Natural killer cell treated with Interleukin-12 subunit alpha and Interleukin-12 subunit beta and Interleukin-15 and Interleukin-18, amount 100 ng/mL, for 72 hours (primary cell): ENCODE results near the gene CFAP65. TPM values are rescaled to one million over a fixed set of nuclear protein-coding genes. Genes with fewer than 3 reads are reported as not detected.

Experiments used
- ATAC-seq, 2 donors: fragments of 150-1000 bp; cut with Tn5 transposase in 1 of 2; sonication (Bioruptor Pico), chemical (Tn5 transposase) in 1 of 2; 2 replicates each; pipeline ENCODE4 v1.10.0; 2021
- DNase-seq: peaks from one replicate; pipeline ENCODE4 v3.0.0; 2022; ENCODE audit warnings: low spot score
- H3K27ac Mint-ChIP-seq, 2 donors: 1 replicate in 1 of 2; 2 replicates in 1 of 2; pipeline ENCODE4 v1.8.0; 2022; ENCODE audit warnings: mixed read lengths in 2 of 2, mild to moderate bottlenecking in 1 of 2, moderate library complexity in 1 of 2
- H3K27me3 Mint-ChIP-seq, 2 donors: 1 replicate in 1 of 2; 2 replicates in 1 of 2; pipeline ENCODE4 v1.8.0; 2022; ENCODE audit warnings: mixed read lengths in 2 of 2
- H3K36me3 Mint-ChIP-seq: one replicate; pipeline ENCODE4 v1.8.0; 2022; ENCODE audit warnings: mixed read lengths
- H3K4me1 Mint-ChIP-seq, 2 donors: 1 replicate in 1 of 2; 2 replicates in 1 of 2; pipeline ENCODE4 v1.8.0; 2022; ENCODE audit warnings: low read depth in 2 of 2, mixed read lengths in 2 of 2, mild to moderate bottlenecking in 1 of 2
- H3K4me3 Mint-ChIP-seq: one replicate; pipeline ENCODE4 v1.8.0; 2022; ENCODE audit warnings: mixed read lengths
- H3K9me3 Mint-ChIP-seq: 2 replicates; pipeline ENCODE4 v1.8.0; 2022; ENCODE audit warnings: mixed read lengths
- total RNA-seq, 2 donors: library from RNA; stranded (reverse); gene quantifications; one replicate each; pipeline ENCODE4 v1.2.3, GENCODE V29; 2022

Gene CFAP65
- total RNA-seq, 2 donors from 2014 or later, result not detected

- H3K27ac Mint-ChIP-seq, result no peak overlapping the region
- no peak for ATAC-seq
Measured at GRCh38 chr2:219020604-219021365, 20.5 kb downstream of the CFAP65 start.

GRCh38 chr2:219019436-219019835 lies 21.9 kb downstream of the CFAP65 start:
- H3K27me3 Mint-ChIP-seq, result peaks cover 8 to 14% of the 10 kb centered on the region in 2 donors
- H3K4me3 Mint-ChIP-seq, result no peak overlapping the region
- no peak for ATAC-seq
- no peak for DNase-seq
- no peaks in the 10 kb centered on the region for H3K9me3 Mint-ChIP-seq
- no peaks in the 10 kb centered on the region for H3K36me3 Mint-ChIP-seq
- no peaks in the 10 kb centered on the region for H3K4me1 Mint-ChIP-seq
- H3K27ac Mint-ChIP-seq, result no peak overlapping the region

More at GRCh38 chr2:219020604-219021365, 20.5 kb downstream of the CFAP65 start:
- Mint-ChIP-seq H3K36me3 (no peaks in the 10 kb centered on the region), H3K9me3 (no peaks in the 10 kb centered on the region), H3K4me3 (no peak overlapping the region), H3K4me1 (no peaks in the 10 kb centered on the region), H3K27me3 (peaks cover 5 to 6% of the 10 kb centered on the region in 2 donors)
- no peak for DNase-seq

DNA sequence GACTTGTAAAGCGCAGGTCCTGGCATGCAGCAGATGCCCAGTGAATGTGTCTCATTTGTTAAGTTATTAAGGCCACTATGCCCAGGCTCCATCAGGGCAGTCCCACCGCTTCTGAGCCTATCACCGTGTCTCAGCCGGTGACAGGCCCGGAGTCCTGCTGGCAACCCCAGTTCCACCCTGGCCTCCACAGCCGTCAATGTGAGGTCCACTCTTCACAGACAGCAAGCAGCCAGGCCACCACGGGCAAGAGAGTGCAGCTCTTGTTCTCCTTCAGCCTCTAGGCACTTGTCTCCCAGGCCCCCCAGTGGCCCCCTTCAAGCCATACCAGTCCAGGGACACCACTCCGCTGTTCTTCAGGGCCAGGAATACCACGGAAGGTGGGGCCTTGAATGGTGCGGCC lies 22.6 kb downstream of the CFAP65 start:
- no peak for ATAC-seq
- no peak overlapping the region for H3K27ac Mint-ChIP-seq
- no peak for DNase-seq
- no peaks in the 10 kb centered on the region for H3K9me3 Mint-ChIP-seq
- H3K36me3 Mint-ChIP-seq, result no peaks in the 10 kb centered on the region
- H3K4me1 Mint-ChIP-seq, result no peaks in the 10 kb centered on the region
- no peak overlapping the region for H3K4me3 Mint-ChIP-seq
- peaks cover 14 to 18% of the 10 kb centered on the region in 2 donors for H3K27me3 Mint-ChIP-seq

- Mint-ChIP-seq H3K36me3 (no peaks in the 10 kb centered on the region), H3K27ac (no peak overlapping the region), H3K4me1 (no peaks in the 10 kb centered on the region), H3K9me3 (no peaks in the 10 kb centered on the region), H3K4me3 (no peak overlapping the region), H3K27me3 (peaks cover 14 to 18% of the 10 kb centered on the region in 2 donors)
- ATAC-seq (no peak), DNase-seq (no peak)
Measured at GRCh38 chr2:219018286-219018685, 23.0 kb downstream of the CFAP65 start.

GRCh38 chr2:219017201-219017931 lies 23.9 kb downstream of the CFAP65 start:
- H3K4me1 Mint-ChIP-seq, result no peaks in the 10 kb centered on the region
- H3K27ac Mint-ChIP-seq, result no peak overlapping the region
- no peaks in the 10 kb centered on the region for H3K36me3 Mint-ChIP-seq
- ATAC-seq, result no peak
- DNase-seq, result no peak
- H3K27me3 Mint-ChIP-seq, result peaks cover 14 to 18% of the 10 kb centered on the region in 2 donors
- H3K9me3 Mint-ChIP-seq, result no peaks in the 10 kb centered on the region
- no peak overlapping the region for H3K4me3 Mint-ChIP-seq

DNA sequence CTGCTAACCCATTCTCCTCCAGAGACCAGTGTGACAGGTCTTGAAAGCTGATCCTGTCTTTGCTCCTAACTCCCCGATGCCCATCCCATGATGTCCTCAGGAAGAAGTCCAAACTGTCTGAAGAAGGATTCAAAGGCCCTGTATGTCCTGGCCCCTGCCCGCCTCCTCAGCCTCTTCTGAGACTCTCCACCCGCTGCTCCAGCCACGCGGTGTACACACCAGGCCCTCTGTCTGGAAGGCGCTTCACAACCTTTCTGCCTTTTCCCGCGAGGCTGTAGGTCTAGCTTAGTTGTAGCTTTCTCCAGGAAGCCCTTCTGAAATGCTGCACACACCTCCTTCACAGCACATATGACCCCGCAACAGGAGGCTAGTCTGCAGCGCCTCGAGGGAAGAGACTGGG lies 24.6 kb downstream of the CFAP65 start:
- peak; percentile 10 for DNase-seq
- H3K36me3 Mint-ChIP-seq, result no peaks in the 10 kb centered on the region
- H3K27me3 Mint-ChIP-seq, result peaks cover 14 to 18% of the 10 kb centered on the region in 2 donors
- no peaks in the 10 kb centered on the region for H3K9me3 Mint-ChIP-seq
- no peak overlapping the region for H3K27ac Mint-ChIP-seq
- H3K4me3 Mint-ChIP-seq, result no peak overlapping the region
- H3K4me1 Mint-ChIP-seq, result no peaks in the 10 kb centered on the region
- ATAC-seq, result no peak

DNA sequence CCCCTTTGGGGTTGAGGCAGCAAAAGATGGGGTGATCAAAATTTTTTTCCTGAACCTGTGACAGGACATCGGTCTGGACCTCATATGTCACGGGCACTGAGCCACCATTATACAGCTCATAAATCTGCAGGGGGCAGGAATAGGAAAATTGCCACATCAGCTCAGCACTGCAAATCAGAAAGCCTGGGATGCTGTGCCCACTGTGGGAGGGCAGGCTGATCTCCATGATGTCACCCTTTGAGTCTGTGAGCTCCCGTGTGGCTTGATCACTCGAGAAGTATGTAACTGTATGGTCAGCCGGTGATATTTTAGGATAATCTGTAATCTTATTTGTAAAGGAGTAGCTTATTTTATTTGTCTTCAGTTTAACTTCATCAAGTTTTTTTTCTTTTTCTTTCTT lies 30.4 kb downstream of the CFAP65 start:
- DNase-seq (no peak), ATAC-seq (no peak)
- no peaks in the 10 kb centered on the region for H3K9me3 Mint-ChIP-seq
- no peaks in the 10 kb centered on the region for H3K4me1 Mint-ChIP-seq
- no peaks in the 10 kb centered on the region for H3K36me3 Mint-ChIP-seq
- H3K4me3 Mint-ChIP-seq, result no peak overlapping the region
- peaks cover 21 to 30% of the 10 kb centered on the region in 2 donors for H3K27me3 Mint-ChIP-seq
- H3K27ac Mint-ChIP-seq, result no peak overlapping the region

DNA sequence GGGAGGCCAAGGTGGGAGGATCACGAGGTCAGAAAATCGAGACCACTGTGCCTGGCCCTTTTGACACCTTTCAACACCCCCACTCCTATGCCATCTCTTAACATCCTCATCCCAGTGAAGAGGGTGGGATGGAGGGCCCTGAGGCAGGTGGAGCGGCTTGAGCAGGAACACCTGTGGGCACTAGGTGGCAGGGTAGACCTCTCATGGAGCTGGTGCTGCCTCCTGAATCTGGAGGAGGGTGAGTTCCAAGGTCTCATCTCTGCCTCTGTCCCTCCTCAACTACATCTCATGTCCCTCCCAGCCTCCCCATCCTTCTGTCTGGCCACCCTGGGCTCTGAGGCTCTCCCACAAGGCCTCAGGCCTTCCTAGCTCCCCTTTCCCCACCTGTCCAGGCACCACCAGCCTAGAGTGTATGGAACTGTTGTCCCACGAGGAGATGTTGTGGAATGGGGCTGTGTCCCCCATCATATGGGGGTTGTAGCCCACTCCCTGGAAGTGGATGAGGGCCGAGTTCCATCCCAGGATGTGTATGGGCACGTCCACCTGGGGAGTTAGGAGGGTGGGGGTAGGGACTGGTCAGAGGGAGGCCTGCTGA lies 31.1 kb downstream of the CFAP65 start:
- no peaks in the 10 kb centered on the region for H3K4me1 Mint-ChIP-seq
- H3K4me3 Mint-ChIP-seq, result no peak overlapping the region
- ATAC-seq (peak in 1 of 2 donors; percentile 45), DNase-seq (peak; percentile 56)
- peaks cover 27 to 36% of the 10 kb centered on the region in 2 donors for H3K27me3 Mint-ChIP-seq
- no peaks in the 10 kb centered on the region for H3K9me3 Mint-ChIP-seq
- H3K27ac Mint-ChIP-seq, result no peak overlapping the region
- H3K36me3 Mint-ChIP-seq, result no peaks in the 10 kb centered on the region

- ATAC-seq, result no peak
- Mint-ChIP-seq H3K4me3 (no peak overlapping the region), H3K27me3 (peaks cover 25 to 36% of the 10 kb centered on the region in 2 donors)
Measured at GRCh38 chr2:219009294-219009693, 32.0 kb downstream of the CFAP65 start.

DNA sequence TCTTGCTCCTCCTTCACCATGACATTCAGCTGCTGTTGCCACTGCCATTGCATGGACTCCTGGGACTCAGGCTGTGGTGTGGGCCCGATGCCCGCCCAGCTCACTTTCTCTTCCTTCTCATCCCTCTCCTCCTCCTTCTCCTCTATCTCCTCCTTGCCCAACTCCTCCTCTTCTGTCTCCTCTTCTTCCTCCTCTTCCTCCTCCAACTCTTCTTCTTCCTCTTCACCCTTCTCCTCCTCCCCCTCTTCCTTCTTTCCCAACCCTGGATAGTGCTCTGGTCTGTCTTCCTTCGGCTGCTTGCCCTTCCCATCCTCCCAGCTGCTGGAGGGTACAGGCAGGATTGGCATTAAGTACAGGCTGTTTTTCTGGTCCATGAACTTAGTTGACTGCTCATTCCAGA lies 37.3 kb downstream of the CFAP65 start:
- DNase-seq (no peak), ATAC-seq (no peak)
- Mint-ChIP-seq H3K9me3 (no peaks in the 10 kb centered on the region), H3K27ac (no peak overlapping the region), H3K4me1 (peaks cover 3 to 5% of the 10 kb centered on the region in 2 donors), H3K27me3 (peaks cover 44 to 48% of the 10 kb centered on the region in 2 donors), H3K4me3 (no peak overlapping the region), H3K36me3 (no peaks in the 10 kb centered on the region)

More at GRCh38 chr2:219009294-219009693, 32.0 kb downstream of the CFAP65 start:
- Mint-ChIP-seq H3K27ac (no peak overlapping the region), H3K9me3 (no peaks in the 10 kb centered on the region), H3K4me1 (no peaks in the 10 kb centered on the region), H3K36me3 (no peaks in the 10 kb centered on the region)
- peak; percentile 45 for DNase-seq

GRCh38 chr2:219003267-219003634 lies 38.1 kb downstream of the CFAP65 start:
- H3K4me3 Mint-ChIP-seq, result no peak overlapping the region
- no peaks in the 10 kb centered on the region for H3K36me3 Mint-ChIP-seq
- no peak overlapping the region for H3K27ac Mint-ChIP-seq
- peak; percentile 18 for DNase-seq
- H3K9me3 Mint-ChIP-seq, result no peaks in the 10 kb centered on the region
- ATAC-seq, result no peak
- H3K4me1 Mint-ChIP-seq, result peaks cover 3 to 5% of the 10 kb centered on the region in 2 donors
- peaks cover 48 to 51% of the 10 kb centered on the region in 2 donors for H3K27me3 Mint-ChIP-seq

GRCh38 chr2:219002395-219003266 lies 38.7 kb downstream of the CFAP65 start:
- Mint-ChIP-seq H3K36me3 (no peaks in the 10 kb centered on the region), H3K27ac (no peak overlapping the region), H3K4me3 (peak overlapping the region; percentile 51), H3K4me1 (peaks cover 3 to 5% of the 10 kb centered on the region in 2 donors), H3K27me3 (peaks cover 50 to 55% of the 10 kb centered on the region in 2 donors), H3K9me3 (no peaks in the 10 kb centered on the region)
- DNase-seq (peak; percentile 42), ATAC-seq (peak in 1 of 2 donors; percentile 33)
